GM23248 (cell line): Measurements from ENCODE around the gene CALD1.

Source experiments
- EZH2 ChIP-seq: fragments of 200-600 bp; sonication (generic); IDR thresholded peaks from 2 replicates; pipeline ENCODE4 v1.6.1; 2018; ENCODE audit warnings: antibody characterized with exemption, mild to moderate bottlenecking; ENCODE audit not compliant: insufficient read depth, poor library complexity, severe bottlenecking
- EZH2phosphoT487 ChIP-seq: fragments of 200-600 bp; sonication (generic); IDR thresholded peaks from 2 replicates; pipeline ENCODE4 v1.6.1; 2018; ENCODE audit warnings: antibody characterized with exemption, moderate library complexity, mild to moderate bottlenecking, low read depth; ENCODE audit not compliant: insufficient read depth

DNA sequence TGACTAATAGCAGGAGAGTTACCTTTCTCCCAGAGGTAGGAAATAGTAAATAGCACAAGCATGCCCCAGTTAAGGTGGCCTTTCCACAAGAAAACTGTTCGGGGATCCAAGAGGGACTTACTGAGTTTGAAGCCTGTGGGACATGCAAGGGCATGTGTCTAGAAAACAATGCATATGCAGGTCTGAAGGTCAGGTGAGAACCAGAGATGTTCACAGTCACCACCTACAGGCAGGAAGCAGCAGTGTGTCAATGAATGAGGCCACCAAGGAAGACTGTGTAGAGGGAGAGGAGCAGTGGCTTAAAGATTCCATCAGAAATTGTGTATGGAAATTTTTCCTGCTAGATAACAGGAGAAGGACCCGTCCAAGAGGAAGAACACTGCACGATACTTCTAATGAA lies 66.0 kb downstream of the CALD1 start:
- TF ChIP-seq EZH2 (no peak), EZH2phosphoT487 (no peak)
